ENCODE measurements around the gene ARHGEF26.

ARHGEF26 gene

DNA sequence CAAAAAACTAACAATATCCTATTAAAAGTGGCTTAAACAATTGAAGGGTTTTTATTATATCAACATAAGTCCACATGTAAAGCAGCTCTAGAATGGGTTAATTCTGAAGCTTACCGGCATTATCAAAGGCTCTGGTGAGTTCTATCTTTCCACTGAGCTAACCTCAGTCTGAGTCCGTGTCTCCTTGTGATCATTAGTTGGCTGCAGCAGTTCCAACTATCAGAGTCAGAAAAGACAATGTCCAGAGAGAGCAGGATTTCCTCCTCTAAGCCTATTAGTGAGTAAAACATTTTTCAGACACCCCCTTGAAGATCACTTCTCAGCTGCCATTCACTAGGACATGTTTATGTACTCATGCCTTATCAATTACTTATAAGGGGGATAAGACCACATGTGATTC, 153.2 kb downstream of the ARHGEF26 start:
- no peaks in the 10 kb centered on the region for H3K4me1 ChIP-seq (ENCODE audit: insufficient read depth, poor library complexity, severe bottlenecking)
- ATAC-seq (ENCODE audit: low read depth) (no peak), DNase-seq (ENCODE audit: low spot score) (no peak)
- TF ChIP-seq, protein P1, sequence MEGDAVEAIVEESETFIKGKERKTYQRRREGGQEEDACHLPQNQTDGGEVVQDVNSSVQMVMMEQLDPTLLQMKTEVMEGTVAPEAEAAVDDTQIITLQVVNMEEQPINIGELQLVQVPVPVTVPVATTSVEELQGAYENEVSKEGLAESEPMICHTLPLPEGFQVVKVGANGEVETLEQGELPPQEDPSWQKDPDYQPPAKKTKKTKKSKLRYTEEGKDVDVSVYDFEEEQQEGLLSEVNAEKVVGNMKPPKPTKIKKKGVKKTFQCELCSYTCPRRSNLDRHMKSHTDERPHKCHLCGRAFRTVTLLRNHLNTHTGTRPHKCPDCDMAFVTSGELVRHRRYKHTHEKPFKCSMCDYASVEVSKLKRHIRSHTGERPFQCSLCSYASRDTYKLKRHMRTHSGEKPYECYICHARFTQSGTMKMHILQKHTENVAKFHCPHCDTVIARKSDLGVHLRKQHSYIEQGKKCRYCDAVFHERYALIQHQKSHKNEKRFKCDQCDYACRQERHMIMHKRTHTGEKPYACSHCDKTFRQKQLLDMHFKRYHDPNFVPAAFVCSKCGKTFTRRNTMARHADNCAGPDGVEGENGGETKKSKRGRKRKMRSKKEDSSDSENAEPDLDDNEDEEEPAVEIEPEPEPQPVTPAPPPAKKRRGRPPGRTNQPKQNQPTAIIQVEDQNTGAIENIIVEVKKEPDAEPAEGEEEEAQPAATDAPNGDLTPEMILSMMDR (IDR thresholded peaks at IDR 0.05; ENCODE audit: poor library complexity, severe bottlenecking) = no peak
- H3K36me3 ChIP-seq (ENCODE audit: low read depth) = peaks cover 95% of the 10 kb centered on the region
- no peaks in the 10 kb centered on the region for H3K9me3 ChIP-seq (ENCODE audit: severe bottlenecking)
- no peak overlapping the region for H3K27ac ChIP-seq (ENCODE audit: poor library complexity, severe bottlenecking)
- no peaks in the 10 kb centered on the region for H3K27me3 ChIP-seq (ENCODE audit: insufficient read depth, poor library complexity, severe bottlenecking)
- no peak overlapping the region for H3K4me3 ChIP-seq (ENCODE audit: severe bottlenecking)

DNA sequence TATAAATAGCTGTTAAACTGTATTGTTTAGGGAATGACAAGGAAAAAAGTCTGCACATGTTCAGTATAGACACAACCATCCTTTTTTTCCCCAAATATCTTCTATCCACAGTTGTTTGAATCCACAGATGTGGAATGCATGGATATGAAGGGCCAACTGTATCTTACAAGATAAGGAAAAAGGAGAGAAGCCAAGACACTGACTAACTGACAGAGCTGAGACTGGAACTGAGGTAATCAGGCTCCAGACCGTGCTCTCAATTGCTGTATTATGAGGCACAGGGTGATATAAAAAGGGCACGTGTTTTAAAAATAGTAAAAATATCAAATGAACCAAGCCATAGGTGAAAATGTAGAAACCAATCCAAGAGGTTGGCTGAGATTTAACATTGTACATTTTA, 154.1 kb downstream of the ARHGEF26 start:
- ATAC-seq (ENCODE audit: low read depth) (no peak), DNase-seq (ENCODE audit: low spot score) (no peak)
- no peak overlapping the region for H3K4me3 ChIP-seq (ENCODE audit: severe bottlenecking)
- TF ChIP-seq, protein P1 (IDR thresholded peaks at IDR 0.05; ENCODE audit: poor library complexity, severe bottlenecking) = no peak
- no peaks in the 10 kb centered on the region for H3K4me1 ChIP-seq (ENCODE audit: insufficient read depth, poor library complexity, severe bottlenecking)
- no peaks in the 10 kb centered on the region for H3K9me3 ChIP-seq (ENCODE audit: severe bottlenecking)
- H3K36me3 ChIP-seq (ENCODE audit: low read depth) = peaks cover 98% of the 10 kb centered on the region
- no peaks in the 10 kb centered on the region for H3K27me3 ChIP-seq (ENCODE audit: insufficient read depth, poor library complexity, severe bottlenecking)
- no peak overlapping the region for H3K27ac ChIP-seq (ENCODE audit: poor library complexity, severe bottlenecking)

GRCh38 chr3:154275965-154276364, 154.8 kb downstream of the ARHGEF26 start:
- H3K9me3 ChIP-seq (ENCODE audit: severe bottlenecking) = no peaks in the 10 kb centered on the region
- H3K27me3 ChIP-seq (ENCODE audit: insufficient read depth, poor library complexity, severe bottlenecking) = no peaks in the 10 kb centered on the region
- no peaks in the 10 kb centered on the region for H3K4me1 ChIP-seq (ENCODE audit: insufficient read depth, poor library complexity, severe bottlenecking)
- no peak overlapping the region for H3K4me3 ChIP-seq (ENCODE audit: severe bottlenecking)
- peaks cover 100% of the 10 kb centered on the region for H3K36me3 ChIP-seq (ENCODE audit: low read depth)
- TF ChIP-seq, protein P1 (IDR thresholded peaks at IDR 0.05; ENCODE audit: poor library complexity, severe bottlenecking) = no peak
- ATAC-seq (ENCODE audit: low read depth) = no peak
- no peak overlapping the region for H3K27ac ChIP-seq (ENCODE audit: poor library complexity, severe bottlenecking)
- DNase-seq (ENCODE audit: low spot score) = no peak

DNA sequence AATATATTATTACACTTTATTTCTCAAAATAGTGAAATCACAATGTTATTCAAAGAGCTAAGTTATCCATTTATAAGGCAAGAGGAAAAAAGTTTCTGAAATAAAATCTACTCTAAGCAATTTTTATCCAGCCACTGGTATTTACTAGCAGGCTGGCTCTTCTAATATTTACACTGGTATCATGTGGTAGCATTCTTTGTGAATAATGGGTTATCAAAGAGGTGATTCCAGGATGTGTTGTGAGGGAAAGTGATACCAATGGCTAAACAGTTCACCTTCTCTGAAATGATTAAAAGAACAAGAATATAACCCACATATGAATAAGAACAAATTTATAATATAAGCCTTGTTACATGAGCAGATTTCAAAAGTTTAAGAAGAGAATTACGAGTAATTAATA, 159.0 kb downstream of the ARHGEF26 start:
- peaks cover 100% of the 10 kb centered on the region for H3K36me3 ChIP-seq (ENCODE audit: low read depth)
- no peak for DNase-seq (ENCODE audit: low spot score)
- H3K27ac ChIP-seq (ENCODE audit: poor library complexity, severe bottlenecking) = no peak overlapping the region
- H3K27me3 ChIP-seq (ENCODE audit: insufficient read depth, poor library complexity, severe bottlenecking) = no peaks in the 10 kb centered on the region
- no peaks in the 10 kb centered on the region for H3K9me3 ChIP-seq (ENCODE audit: severe bottlenecking)
- H3K4me3 ChIP-seq (ENCODE audit: severe bottlenecking) = no peak overlapping the region
- no peak for ATAC-seq (ENCODE audit: low read depth)
- no peaks in the 10 kb centered on the region for H3K4me1 ChIP-seq (ENCODE audit: insufficient read depth, poor library complexity, severe bottlenecking)
- TF ChIP-seq, protein P1 (IDR thresholded peaks at IDR 0.05; ENCODE audit: poor library complexity, severe bottlenecking) = no peak

- Histone ChIP-seq H3K27ac (ENCODE audit: poor library complexity, severe bottlenecking) (no peak overlapping the region), H3K9me3 (ENCODE audit: severe bottlenecking) (no peaks in the 10 kb centered on the region), H3K4me3 (ENCODE audit: severe bottlenecking) (no peak overlapping the region), H3K4me1 (ENCODE audit: insufficient read depth, poor library complexity, severe bottlenecking) (no peaks in the 10 kb centered on the region), H3K27me3 (ENCODE audit: insufficient read depth, poor library complexity, severe bottlenecking) (no peaks in the 10 kb centered on the region), H3K36me3 (ENCODE audit: low read depth) (peaks cover 96% of the 10 kb centered on the region)
- TF ChIP-seq, protein P1 (IDR thresholded peaks at IDR 0.05; ENCODE audit: poor library complexity, severe bottlenecking) = no peak
- no peak for ATAC-seq (ENCODE audit: low read depth)
- no peak for DNase-seq (ENCODE audit: low spot score)
Observed at GRCh38 chr3:154285221-154285620, 164.0 kb downstream of the ARHGEF26 start.
